OCI-LY7 (cell line): ENCODE measurements around the gene POU4F3. TPM values are rescaled to one million over a fixed set of nuclear protein-coding genes. Genes with fewer than 3 reads are reported as not detected.

Experiments used
- BruUV-seq: library from RNA; stranded (reverse); fragments of 400-500 nt; replicated peaks from 2 replicates; lab custom pipeline; 2021; lab: Mats Ljungman, UMichigan
- CTCF ChIA-PET: fragments of 300-600 bp; sonication (Branson Sonifier 250); formaldehyde crosslinking; loops from one replicate; lab custom pipeline; 2022; ENCODE audit warnings: antibody characterized with exemption; ENCODE audit not compliant: unreplicated experiment; lab: Charles Lee
- POLR2A ChIA-PET: fragments of 300-600 bp; sonication (Branson Sonifier 250); formaldehyde crosslinking; loops from one replicate; lab custom pipeline; 2022; ENCODE audit warnings: antibody characterized with exemption; lab: Charles Lee
- DNase-seq: peaks from one replicate; pipeline ENCODE4 v3.0.0-alpha.2; 2015; ENCODE audit warnings: low spot score
- H2AFZ ChIP-seq: fragments of 200-600 bp; sonication (generic), shearing (Covaris generic); 2 replicates; pipeline ENCODE4 v1.6.1; 2014; ENCODE audit warnings: mild to moderate bottlenecking, antibody characterized with exemption, low read length, moderate library complexity
- H3K27ac ChIP-seq: fragments of 200-600 bp; sonication (generic); 2 replicates; pipeline ENCODE4 v1.5.1; 2014; ENCODE audit warnings: mixed run types, low read depth, mild to moderate bottlenecking, moderate library complexity, low read length, inconsistent platforms; ENCODE audit not compliant: poor library complexity, severe bottlenecking
- H3K36me3 ChIP-seq: fragments of 200-600 bp; sonication (generic); 2 replicates; pipeline ENCODE4 v1.6.1; 2014; ENCODE audit warnings: mild to moderate bottlenecking, antibody characterized with exemption, low read length, moderate library complexity, mixed read lengths; ENCODE audit not compliant: insufficient read depth
- H3K4me1 ChIP-seq: fragments of 200-600 bp; sonication (generic); 2 replicates; pipeline ENCODE4 v1.5.1; 2014; ENCODE audit warnings: mild to moderate bottlenecking, low read length; ENCODE audit not compliant: insufficient read depth, poor library complexity, severe bottlenecking
- H3K4me2 ChIP-seq: fragments of 200-600 bp; sonication (generic); 2 replicates; pipeline ENCODE4 v1.6.1; 2014; ENCODE audit warnings: mild to moderate bottlenecking, low read length
- H3K4me3 ChIP-seq: fragments of 200-600 bp; sonication (generic); 2 replicates; pipeline ENCODE4 v1.5.1; 2014; ENCODE audit warnings: mild to moderate bottlenecking, low read depth, low read length; ENCODE audit not compliant: poor library complexity, severe bottlenecking
- H3K79me2 ChIP-seq: fragments of 200-600 bp; sonication (generic); 2 replicates; pipeline ENCODE4 v1.6.1; 2016; ENCODE audit warnings: low read depth, mild to moderate bottlenecking, low read length, moderate library complexity, mixed read lengths; ENCODE audit not compliant: insufficient read depth
- H3K9me2 ChIP-seq: fragments of 200-600 bp; sonication (generic); 2 replicates; pipeline ENCODE4 v1.6.1; 2016; ENCODE audit warnings: mild to moderate bottlenecking, low read length, mixed read lengths; ENCODE audit not compliant: insufficient read depth
- H3K9me3 ChIP-seq: fragments of 200-600 bp; sonication (generic); 2 replicates; pipeline ENCODE4 v1.6.1; 2014; ENCODE audit warnings: mild to moderate bottlenecking, mixed run types, low read length, mixed read lengths
- H4K20me1 ChIP-seq: fragments of 200-600 bp; sonication (generic); 2 replicates; pipeline ENCODE4 v1.6.1; 2014; ENCODE audit warnings: mild to moderate bottlenecking, antibody characterized with exemption, low read length, moderate library complexity, mixed read lengths; ENCODE audit not compliant: insufficient read depth
- EZH2phosphoT487 ChIP-seq: fragments of 200-600 bp; sonication (generic); IDR thresholded peaks from 2 replicates; pipeline ENCODE4 v1.6.1; 2018; ENCODE audit warnings: low read depth, borderline replicate concordance, mild to moderate bottlenecking, mixed run types, antibody characterized with exemption, low read length, moderate library complexity, mixed read lengths
- intact Hi-C: fragments of 100-400 bp; cut with micrococcal nuclease; formaldehyde crosslinking; loops from one replicate; pipeline ENCODE4 v1.10.0; 2022; ENCODE audit not compliant: unreplicated experiment
- total RNA-seq, 2 experiments: library from RNA; depleted of rRNA in 1 of 2; stranded (reverse); fragments of >200 nt in 1 of 2; shearing (Covaris generic) in 1 of 2; gene quantifications; 2 replicates each; pipeline ENCODE4 v1.2.3, GENCODE V29; 2014 to 2022
- TF ChIP-seq, protein P1 (sequence below): fragments of 200-600 bp; sonication (generic); conservative IDR thresholded peaks from 2 replicates; pipeline ENCODE4 v1.5.1; 2014; ENCODE audit warnings: mild to moderate bottlenecking, antibody characterized with exemption, low read length, moderate library complexity, mixed read lengths

Gene POU4F3
- total RNA-seq, 2 experiments from 2014 or later = not detected

DNA sequence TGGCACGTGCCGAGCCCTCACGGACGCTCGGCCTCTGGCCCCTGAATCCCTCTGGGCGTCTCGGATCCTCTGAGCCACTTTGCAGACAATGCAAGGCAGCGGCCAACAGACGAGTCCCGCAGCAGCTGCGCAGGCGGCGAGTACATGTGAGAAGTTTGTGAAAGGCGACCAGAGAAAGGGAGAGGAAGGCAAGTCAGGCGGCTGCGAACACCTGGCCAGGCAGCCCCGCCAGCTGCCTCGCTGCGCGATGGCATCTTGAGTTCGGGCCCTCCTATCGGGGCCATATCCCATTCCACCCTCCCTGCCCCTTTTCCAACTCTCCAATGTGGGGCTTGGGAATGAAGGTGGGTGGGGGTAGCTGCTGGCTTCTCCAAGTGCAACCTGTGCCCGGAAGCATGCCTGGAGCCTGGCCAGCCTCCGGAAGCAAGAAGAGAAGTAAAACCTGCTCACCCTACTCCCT, 4.5 kb upstream of the POU4F3 start:
- Histone ChIP-seq H3K4me3 (no peak overlapping the region), H2AFZ (no peak overlapping the region), H3K4me2 (no peak overlapping the region), H3K9me3 (no peaks in the 10 kb centered on the region), H3K4me1 (no peaks in the 10 kb centered on the region), H3K9me2 (no peaks in the 10 kb centered on the region), H3K36me3 (no peaks in the 10 kb centered on the region), H3K27ac (no peak overlapping the region), H4K20me1 (no peaks in the 10 kb centered on the region), H3K79me2 (no peaks in the 10 kb centered on the region)
- TF ChIP-seq EZH2phosphoT487 = no peak
- TF ChIP-seq, protein P1, sequence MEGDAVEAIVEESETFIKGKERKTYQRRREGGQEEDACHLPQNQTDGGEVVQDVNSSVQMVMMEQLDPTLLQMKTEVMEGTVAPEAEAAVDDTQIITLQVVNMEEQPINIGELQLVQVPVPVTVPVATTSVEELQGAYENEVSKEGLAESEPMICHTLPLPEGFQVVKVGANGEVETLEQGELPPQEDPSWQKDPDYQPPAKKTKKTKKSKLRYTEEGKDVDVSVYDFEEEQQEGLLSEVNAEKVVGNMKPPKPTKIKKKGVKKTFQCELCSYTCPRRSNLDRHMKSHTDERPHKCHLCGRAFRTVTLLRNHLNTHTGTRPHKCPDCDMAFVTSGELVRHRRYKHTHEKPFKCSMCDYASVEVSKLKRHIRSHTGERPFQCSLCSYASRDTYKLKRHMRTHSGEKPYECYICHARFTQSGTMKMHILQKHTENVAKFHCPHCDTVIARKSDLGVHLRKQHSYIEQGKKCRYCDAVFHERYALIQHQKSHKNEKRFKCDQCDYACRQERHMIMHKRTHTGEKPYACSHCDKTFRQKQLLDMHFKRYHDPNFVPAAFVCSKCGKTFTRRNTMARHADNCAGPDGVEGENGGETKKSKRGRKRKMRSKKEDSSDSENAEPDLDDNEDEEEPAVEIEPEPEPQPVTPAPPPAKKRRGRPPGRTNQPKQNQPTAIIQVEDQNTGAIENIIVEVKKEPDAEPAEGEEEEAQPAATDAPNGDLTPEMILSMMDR = no peak
- DNase-seq = no peak
- ChIA-PET POLR2A (no interaction called here), CTCF (no interaction called here)
- BruUV-seq = no TSS peak
- intact Hi-C loops = no loop called here

DNA sequence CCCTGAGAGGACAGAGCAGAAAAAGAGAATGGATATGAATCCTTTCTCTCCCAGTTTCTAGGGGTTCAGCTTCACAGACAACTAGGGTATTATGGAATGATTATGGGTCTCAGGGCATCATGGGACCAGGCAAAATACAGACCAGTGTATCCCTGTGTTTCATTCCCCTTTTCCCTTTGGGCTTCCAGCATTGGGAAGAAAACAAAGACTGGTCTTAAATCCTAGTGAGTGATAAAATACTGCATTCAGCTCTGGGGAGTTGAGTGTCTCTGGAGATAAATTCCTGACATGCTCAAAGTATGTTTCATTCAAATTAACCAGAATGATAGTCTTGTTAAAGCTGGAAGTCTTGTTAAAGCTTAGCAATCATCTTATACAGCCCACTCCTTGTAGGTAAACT, 2.4 kb upstream of the POU4F3 start:
- Histone ChIP-seq H4K20me1 (no peaks in the 10 kb centered on the region), H3K79me2 (no peaks in the 10 kb centered on the region), H3K9me2 (no peaks in the 10 kb centered on the region), H3K9me3 (no peaks in the 10 kb centered on the region), H2AFZ (no peak overlapping the region), H3K4me2 (no peak overlapping the region), H3K4me3 (no peak overlapping the region), H3K27ac (no peak overlapping the region), H3K36me3 (no peaks in the 10 kb centered on the region), H3K4me1 (no peaks in the 10 kb centered on the region)
- TF ChIP-seq, protein P1 = no peak
- no peak for TF ChIP-seq EZH2phosphoT487
- DNase-seq = no peak
- POLR2A ChIA-PET = no interaction called here
- CTCF ChIA-PET = no interaction called here
- intact Hi-C loops = no loop called here
- BruUV-seq = no TSS peak

DNA sequence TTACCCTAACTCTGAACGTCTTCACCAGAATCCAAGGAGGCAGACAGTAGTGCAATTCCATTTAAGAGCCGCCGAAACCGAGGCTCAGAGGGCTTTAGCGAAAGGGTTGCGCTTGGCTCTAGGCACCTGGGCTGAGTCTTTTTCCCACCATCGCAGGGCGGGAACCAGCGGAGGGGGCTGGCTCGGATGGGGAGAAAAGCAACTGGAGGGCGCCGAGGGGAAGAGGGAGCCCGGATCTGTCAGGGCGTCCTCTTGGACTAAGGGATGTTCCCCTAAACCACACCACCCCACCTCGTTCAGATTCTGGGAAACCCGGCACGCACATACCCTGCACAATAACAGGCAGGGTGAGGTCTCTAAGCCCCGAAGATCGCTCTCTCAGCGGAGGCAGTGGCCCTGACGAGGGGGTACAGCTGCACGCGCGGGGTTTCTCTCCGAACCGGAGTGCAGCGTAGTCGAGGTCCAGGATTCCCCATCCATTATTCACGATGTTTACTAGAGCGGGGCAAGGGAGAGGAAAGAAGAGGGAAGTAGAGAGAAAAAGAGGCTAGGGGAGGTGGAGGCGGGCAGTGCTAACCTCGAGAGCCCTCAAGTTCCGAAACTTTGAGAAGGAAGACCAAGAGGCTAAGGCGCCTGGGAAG, 1.3 kb upstream of the POU4F3 start:
- no peak overlapping the region for H3K4me3 ChIP-seq
- no peaks in the 10 kb centered on the region for H3K79me2 ChIP-seq
- CTCF ChIA-PET = no interaction called here
- POLR2A ChIA-PET = no interaction called here
- no peak overlapping the region for H2AFZ ChIP-seq
- no peaks in the 10 kb centered on the region for H3K36me3 ChIP-seq
- intact Hi-C loops = no loop called here
- H3K9me3 ChIP-seq = no peaks in the 10 kb centered on the region
- no TSS peak for BruUV-seq
- TF ChIP-seq, protein P1 = no peak
- TF ChIP-seq EZH2phosphoT487 = no peak
- no peaks in the 10 kb centered on the region for H4K20me1 ChIP-seq
- no peak overlapping the region for H3K4me2 ChIP-seq
- H3K4me1 ChIP-seq = no peaks in the 10 kb centered on the region
- no peak for DNase-seq
- no peaks in the 10 kb centered on the region for H3K9me2 ChIP-seq
- H3K27ac ChIP-seq = no peak overlapping the region
